Loucy (cell line): ENCODE data around the gene CCDC60.

Experiments
- H2AFZ ChIP-seq: fragments of 200-600 bp; sonication (generic); 2 replicates; pipeline ENCODE4 v1.6.0; 2016; ENCODE audit warnings: antibody characterized with exemption, mild to moderate bottlenecking, low read length, moderate library complexity
- H3F3A ChIP-seq: fragments of 200-600 bp; 2 replicates; pipeline ENCODE4 v1.6.0; 2016; ENCODE audit warnings: antibody characterized with exemption, low read depth, mild to moderate bottlenecking
- H3K27me3 ChIP-seq: fragments of 200-600 bp; sonication (generic); 2 replicates; pipeline ENCODE4 v1.6.1; 2014; ENCODE audit warnings: low read length, mild to moderate bottlenecking; ENCODE audit not compliant: insufficient read depth, poor library complexity, severe bottlenecking
- H3K36me3 ChIP-seq: fragments of 200-600 bp; sonication (generic); 2 replicates; pipeline ENCODE4 v1.6.1; 2016; ENCODE audit warnings: low read length; ENCODE audit not compliant: insufficient read depth
- H3K4me1 ChIP-seq: fragments of 200-600 bp; sonication (generic); 2 replicates; pipeline ENCODE4 v1.5.1; 2014; ENCODE audit warnings: low read length, mild to moderate bottlenecking; ENCODE audit not compliant: insufficient read depth, poor library complexity, severe bottlenecking
- H3K4me2 ChIP-seq: fragments of 200-600 bp; sonication (generic); 2 replicates; pipeline ENCODE4 v1.6.0; 2014; ENCODE audit warnings: antibody characterized with exemption, low read length, low read depth, mild to moderate bottlenecking; ENCODE audit not compliant: poor library complexity, severe bottlenecking
- H3K4me3 ChIP-seq: fragments of 200-600 bp; sonication (generic); 2 replicates; pipeline ENCODE4 v1.5.1; 2014; ENCODE audit warnings: low read length, mild to moderate bottlenecking, mixed read lengths; ENCODE audit not compliant: poor library complexity, severe bottlenecking
- H3K79me2 ChIP-seq: fragments of 200-600 bp; sonication (generic); 2 replicates; pipeline ENCODE4 v1.6.1; 2014; ENCODE audit warnings: low read length; ENCODE audit not compliant: insufficient read depth
- H3K9ac ChIP-seq: fragments of 200-600 bp; sonication (generic); 2 replicates; pipeline ENCODE4 v1.6.0; 2014; ENCODE audit warnings: mild to moderate bottlenecking, low read depth, low read length, moderate library complexity; ENCODE audit not compliant: poor library complexity, severe bottlenecking
- H3K9me2 ChIP-seq: fragments of 200-600 bp; sonication (generic); replicated peaks from 2 replicates; pipeline ENCODE4 v1.6.1; 2016; ENCODE audit warnings: low read depth, low read length, mixed read lengths
- H3K9me3 ChIP-seq: fragments of 200-600 bp; sonication (generic); 2 replicates; pipeline ENCODE4 v1.6.1; 2014; ENCODE audit warnings: mild to moderate bottlenecking, antibody characterized with exemption, low read length, low read depth; ENCODE audit not compliant: insufficient read depth
- H4K20me1 ChIP-seq: fragments of 200-600 bp; sonication (generic); 2 replicates; pipeline ENCODE4 v1.6.0; 2014; ENCODE audit warnings: antibody characterized with exemption, low read length, mild to moderate bottlenecking; ENCODE audit not compliant: insufficient read depth, poor library complexity, severe bottlenecking
- CTCF ChIP-seq: fragments of 200-600 bp; sonication (generic); conservative IDR thresholded peaks from 2 replicates; pipeline ENCODE4 v1.5.1; 2014; ENCODE audit warnings: mild to moderate bottlenecking, antibody characterized with exemption, low read length
- EZH2phosphoT487 ChIP-seq: fragments of 200-600 bp; IDR thresholded peaks from 2 replicates; pipeline ENCODE4 v1.6.1; 2018; ENCODE audit warnings: antibody characterized with exemption, mild to moderate bottlenecking, moderate library complexity, borderline replicate concordance

CCDC60 gene

GRCh38 chr12:119393677-119394076 is 59.1 kb downstream of the CCDC60 start:
- Histone ChIP-seq H3K9me3 (no peaks in the 10 kb centered on the region), H3K9ac (no peak overlapping the region), H3K4me3 (no peak overlapping the region), H3K9me2 (no peaks in the 10 kb centered on the region), H3F3A (no peaks in the 10 kb centered on the region), H3K36me3 (no peaks in the 10 kb centered on the region), H2AFZ (no peak overlapping the region), H3K27me3 (no peaks in the 10 kb centered on the region), H4K20me1 (no peaks in the 10 kb centered on the region), H3K4me2 (no peak overlapping the region), H3K79me2 (no peaks in the 10 kb centered on the region), H3K4me1 (no peaks in the 10 kb centered on the region)
- no peak for TF ChIP-seq CTCF
- no peak for TF ChIP-seq EZH2phosphoT487

GRCh38 chr12:119397540-119397939 is 63.0 kb downstream of the CCDC60 start:
- no peak for TF ChIP-seq CTCF
- no peak for TF ChIP-seq EZH2phosphoT487
- H4K20me1 ChIP-seq, result no peaks in the 10 kb centered on the region
- H3K79me2 ChIP-seq, result no peaks in the 10 kb centered on the region

GRCh38 chr12:119398190-119398589 is 63.7 kb downstream of the CCDC60 start:
- no peak overlapping the region for H3K4me3 ChIP-seq
- H3K4me1 ChIP-seq, result no peaks in the 10 kb centered on the region
- no peaks in the 10 kb centered on the region for H3K36me3 ChIP-seq
- H3K9me2 ChIP-seq, result no peaks in the 10 kb centered on the region
- H3K4me2 ChIP-seq, result no peak overlapping the region
- H4K20me1 ChIP-seq, result no peaks in the 10 kb centered on the region
- TF ChIP-seq EZH2phosphoT487, result no peak
- TF ChIP-seq CTCF, result no peak
- H3K27me3 ChIP-seq, result no peaks in the 10 kb centered on the region
- H3K79me2 ChIP-seq, result no peaks in the 10 kb centered on the region
- no peak overlapping the region for H3K9ac ChIP-seq
- no peaks in the 10 kb centered on the region for H3K9me3 ChIP-seq
- H2AFZ ChIP-seq, result no peak overlapping the region
- no peaks in the 10 kb centered on the region for H3F3A ChIP-seq

More at GRCh38 chr12:119397540-119397939, 63.0 kb downstream of the CCDC60 start:
- Histone ChIP-seq H3F3A (no peaks in the 10 kb centered on the region), H3K9me3 (no peaks in the 10 kb centered on the region), H3K9ac (no peak overlapping the region), H3K4me3 (no peak overlapping the region), H3K4me1 (no peaks in the 10 kb centered on the region), H3K9me2 (no peaks in the 10 kb centered on the region), H3K4me2 (no peak overlapping the region), H3K27me3 (no peaks in the 10 kb centered on the region), H2AFZ (no peak overlapping the region), H3K36me3 (no peaks in the 10 kb centered on the region)
